ENCODE data around the gene PARD3.

PARD3 gene

GRCh38 chr10:34811126-34811967 is 3.7 kb downstream of the PARD3 start:
- no peak overlapping the region for H3K4me3 ChIP-seq (replicated peaks in 1 of 2; ENCODE audit: low read depth in 2 of 2, low read length in 2 of 2)
- DNase-seq (ENCODE audit: low read depth in 2 of 2), result no peak
- no peak for TF ChIP-seq CTCF (IDR thresholded peaks at IDR 0.05; ENCODE audit: low read depth, low read length)

DNA sequence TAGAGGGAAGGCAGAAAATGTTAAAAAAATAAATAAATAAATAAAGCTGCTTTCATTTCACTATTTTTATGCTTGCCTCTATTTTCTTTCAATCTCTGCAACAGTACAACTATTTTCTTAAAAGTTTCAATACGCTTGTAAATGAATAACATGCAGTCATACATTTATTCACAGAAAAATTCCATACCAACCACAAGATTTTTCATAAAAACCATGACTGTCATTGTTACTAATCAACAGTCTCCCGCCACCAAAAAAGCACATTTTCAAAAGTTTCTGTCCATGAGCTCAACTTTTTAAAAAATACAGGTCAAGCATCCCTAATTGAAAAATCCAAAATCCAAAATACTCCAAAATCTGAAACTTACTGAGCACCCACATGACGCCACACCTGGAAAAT is 5.3 kb downstream of the PARD3 start:
- no peak overlapping the region for H3K4me3 ChIP-seq (replicated peaks in 1 of 2; ENCODE audit: low read depth in 2 of 2, low read length in 2 of 2)
- no peak for TF ChIP-seq CTCF (IDR thresholded peaks at IDR 0.05; ENCODE audit: low read depth, low read length)
- DNase-seq (ENCODE audit: low read depth in 2 of 2), result no peak

DNA sequence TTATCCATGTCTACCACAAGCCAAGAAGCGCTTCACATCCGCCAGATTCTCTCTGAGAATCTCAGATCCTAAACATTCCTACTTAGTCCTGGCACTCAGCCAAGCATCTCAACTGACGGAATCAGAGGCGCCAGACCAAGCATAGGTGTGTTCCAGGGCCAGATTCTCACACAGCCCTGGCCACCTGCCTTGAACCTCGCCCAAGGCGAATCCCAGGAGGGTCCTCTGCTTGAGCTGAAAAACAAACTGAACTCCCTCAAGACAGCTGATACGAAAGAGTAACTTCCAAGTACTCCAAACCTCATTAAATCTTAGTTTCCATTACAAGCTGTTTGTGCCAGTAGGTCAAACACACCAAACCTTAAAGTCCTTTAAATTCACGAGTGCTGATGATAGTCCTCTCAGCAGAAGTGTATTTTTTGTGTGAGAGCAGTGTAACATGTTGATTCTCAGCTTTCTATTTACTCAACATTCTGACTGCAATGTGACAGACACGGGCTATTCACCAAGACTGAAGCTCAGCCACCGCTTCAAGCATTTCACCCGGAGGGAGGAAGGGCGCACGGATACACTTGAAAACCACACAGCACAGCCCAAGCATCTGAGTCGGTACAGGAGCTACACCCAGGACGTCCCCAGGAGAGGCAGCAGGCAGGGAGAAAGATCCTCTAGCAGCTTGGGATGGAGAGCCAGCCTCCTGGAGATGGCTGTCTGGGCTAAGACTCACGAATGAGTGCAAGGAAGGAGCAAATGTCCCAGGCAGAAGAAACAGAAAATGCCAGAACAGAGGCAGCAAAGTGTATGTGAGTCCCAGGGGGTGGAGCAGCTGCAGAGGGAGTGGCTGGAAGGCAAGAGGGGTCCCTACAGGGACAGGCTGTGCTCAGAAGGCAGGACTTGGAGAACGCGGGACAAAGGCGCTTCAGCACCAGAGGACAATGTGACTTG is 6.0 kb downstream of the PARD3 start:
- TF ChIP-seq CTCF (IDR thresholded peaks at IDR 0.05; ENCODE audit: low read depth, low read length), result no peak
- DNase-seq (ENCODE audit: low read depth in 2 of 2), result peak; percentile 30 to 37
- H3K4me3 ChIP-seq (replicated peaks in 1 of 2; ENCODE audit: low read depth in 2 of 2, low read length in 2 of 2), result peak overlapping the region; percentile 12 to 47

GRCh38 chr10:34808336-34808735 is 6.8 kb downstream of the PARD3 start:
- DNase-seq (ENCODE audit: low read depth in 2 of 2), result no peak
- TF ChIP-seq CTCF (IDR thresholded peaks at IDR 0.05; ENCODE audit: low read depth, low read length), result no peak
- H3K4me3 ChIP-seq (replicated peaks in 1 of 2; ENCODE audit: low read depth in 2 of 2, low read length in 2 of 2), result no peak overlapping the region

DNA sequence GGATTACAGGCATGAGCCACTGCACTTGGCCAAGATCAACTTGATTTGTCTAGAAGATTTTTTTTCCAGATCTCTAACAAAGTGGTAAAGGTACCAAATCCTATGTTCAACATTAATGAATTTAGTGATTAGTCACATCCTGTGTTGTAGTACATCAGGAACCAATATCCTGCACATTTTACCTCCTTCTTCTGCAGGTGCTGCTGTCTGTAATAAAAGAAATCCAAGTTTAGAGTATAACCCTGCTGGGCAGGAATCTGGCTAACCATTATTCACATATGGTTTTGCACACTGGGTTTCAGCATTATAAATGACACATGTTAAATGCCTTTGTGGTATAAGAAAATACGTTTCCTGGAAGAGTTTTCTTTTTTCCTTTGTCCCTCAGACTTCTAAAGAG is 10.8 kb downstream of the PARD3 start:
- TF ChIP-seq CTCF (IDR thresholded peaks at IDR 0.05; ENCODE audit: low read depth, low read length), result no peak
- no peak overlapping the region for H3K4me3 ChIP-seq (replicated peaks in 1 of 2; ENCODE audit: low read depth in 2 of 2, low read length in 2 of 2)
- DNase-seq (ENCODE audit: low read depth in 2 of 2), result no peak

DNA sequence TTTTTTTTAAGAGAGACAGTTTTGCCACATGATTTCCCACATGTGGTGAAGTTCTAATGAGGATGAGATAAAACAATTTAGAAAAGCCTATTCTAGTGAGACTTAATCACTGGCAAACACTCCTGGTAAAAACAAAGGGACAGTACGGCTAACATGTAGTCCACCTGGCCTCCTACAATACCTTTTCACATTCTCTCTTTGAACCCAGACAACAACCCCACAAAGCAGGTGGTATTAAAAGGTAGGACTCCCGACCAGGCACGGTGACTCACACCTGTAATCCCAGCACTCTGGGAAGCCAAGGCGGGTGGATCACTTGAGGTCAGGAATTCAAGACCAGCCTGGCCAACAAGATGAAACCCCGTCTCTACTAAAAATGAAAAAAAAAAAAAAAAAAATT is 12.4 kb downstream of the PARD3 start:
- H3K4me3 ChIP-seq (replicated peaks in 1 of 2; ENCODE audit: low read depth in 2 of 2, low read length in 2 of 2), result no peak overlapping the region
- DNase-seq (ENCODE audit: low read depth in 2 of 2), result no peak
- no peak for TF ChIP-seq CTCF (IDR thresholded peaks at IDR 0.05; ENCODE audit: low read depth, low read length)
